Osteocyte (in vitro differentiated cells): ENCODE measurements around the gene HSPA1A. TPM values are rescaled to one million over a fixed set of nuclear protein-coding genes. Genes with fewer than 3 reads are reported as not detected.
"Not testable (repeated sequence)": the region's sequence is repeated elsewhere in the genome, so short reads cannot be mapped to it uniquely, and the experiment has no call there.

Experiments
- DNase-seq: peaks from one replicate; pipeline ENCODE4 v3.0.0; 2021; ENCODE audit warnings: mixed read lengths; ENCODE audit not compliant: unreplicated experiment; ENCODE audit errors: extremely low spot score
- H3K27ac Mint-ChIP-seq: one replicate; pipeline ENCODE4 v1.8.0; 2021; ENCODE audit warnings: mild to moderate bottlenecking, mixed read lengths; ENCODE audit not compliant: unreplicated experiment
- H3K27me3 Mint-ChIP-seq: one replicate; pipeline ENCODE4 v1.8.0; 2021; ENCODE audit warnings: mixed read lengths; ENCODE audit not compliant: unreplicated experiment
- H3K36me3 Mint-ChIP-seq: one replicate; pipeline ENCODE4 v1.8.0; 2021; ENCODE audit warnings: mixed read lengths; ENCODE audit not compliant: unreplicated experiment
- H3K4me1 Mint-ChIP-seq: one replicate; pipeline ENCODE4 v1.8.0; 2021; ENCODE audit warnings: mixed read lengths; ENCODE audit not compliant: unreplicated experiment
- H3K4me3 Mint-ChIP-seq: one replicate; pipeline ENCODE4 v1.8.0; 2021; ENCODE audit warnings: mild to moderate bottlenecking, moderate library complexity, mixed read lengths; ENCODE audit not compliant: unreplicated experiment
- H3K9me3 Mint-ChIP-seq: one replicate; pipeline ENCODE4 v1.8.0; 2021; ENCODE audit warnings: mixed read lengths; ENCODE audit not compliant: unreplicated experiment
- CTCF ChIP-seq: fragments of 200-600 bp; sonication (generic); IDR thresholded peaks from 2 replicates; pipeline ENCODE4 v1.5.0; 2021; ENCODE audit warnings: antibody characterized with exemption, mild to moderate bottlenecking, moderate library complexity
- total RNA-seq: library from RNA; stranded (reverse); gene quantifications from 2 replicates; pipeline ENCODE4 v1.2.1, GENCODE V29; 2021

The HSPA1A gene
- total RNA-seq, 1 donor from 2014 or later, result 24.8 TPM

- peaks cover 38% of the 10 kb centered on the region for H3K36me3 Mint-ChIP-seq
- H3K27ac Mint-ChIP-seq, result peak overlapping the region; percentile 99
- no peaks in the 10 kb centered on the region for H3K27me3 Mint-ChIP-seq
- no peak for DNase-seq
- no peaks in the 10 kb centered on the region for H3K9me3 Mint-ChIP-seq
- peaks cover 42% of the 10 kb centered on the region for H3K4me1 Mint-ChIP-seq
- no peak for TF ChIP-seq CTCF
- H3K4me3 Mint-ChIP-seq, result peak overlapping the region; percentile 98
Observed at GRCh38 chr6:31837369-31838113, 22.2 kb downstream of the HSPA1A start.

- not testable (repeated sequence) for H3K27ac Mint-ChIP-seq, H3K27me3 Mint-ChIP-seq, DNase-seq, H3K9me3 Mint-ChIP-seq
- Mint-ChIP-seq H3K4me1 (peaks cover 42% of the 10 kb centered on the region), H3K4me3 (peak overlapping the region; percentile 98), H3K36me3 (peaks cover 38% of the 10 kb centered on the region)
Observed at GRCh38 chr6:31838114-31838553, 22.8 kb downstream of the HSPA1A start.

- Mint-ChIP-seq H3K27me3 (no peaks in the 10 kb centered on the region), H3K4me3 (no peak overlapping the region), H3K27ac (peak overlapping the region; percentile 23), H3K9me3 (no peaks in the 10 kb centered on the region), H3K4me1 (peaks cover 42% of the 10 kb centered on the region), H3K36me3 (peaks cover 38% of the 10 kb centered on the region)
- no peak for TF ChIP-seq CTCF
- DNase-seq, result no peak
Observed at GRCh38 chr6:31838968-31839367, 23.6 kb downstream of the HSPA1A start.

- Mint-ChIP-seq H3K36me3 (peaks cover 38% of the 10 kb centered on the region), H3K4me1 (peaks cover 38% of the 10 kb centered on the region)
- not testable (repeated sequence) for H3K27me3 Mint-ChIP-seq, H3K9me3 Mint-ChIP-seq, DNase-seq, H3K4me3 Mint-ChIP-seq, H3K27ac Mint-ChIP-seq
Observed at GRCh38 chr6:31839779-31840126, 24.4 kb downstream of the HSPA1A start.

- no peak for TF ChIP-seq CTCF
- no peaks in the 10 kb centered on the region for H3K9me3 Mint-ChIP-seq
- DNase-seq, result no peak
- H3K27me3 Mint-ChIP-seq, result no peaks in the 10 kb centered on the region
- peaks cover 25% of the 10 kb centered on the region for H3K36me3 Mint-ChIP-seq
- H3K4me3 Mint-ChIP-seq, result no peak overlapping the region
- H3K4me1 Mint-ChIP-seq, result peaks cover 20% of the 10 kb centered on the region
- no peak overlapping the region for H3K27ac Mint-ChIP-seq
Observed at GRCh38 chr6:31842053-31842452, 26.7 kb downstream of the HSPA1A start.

GRCh38 chr6:31844507-31844906 is 29.2 kb downstream of the HSPA1A start:
- Mint-ChIP-seq H3K27ac (no peak overlapping the region), H3K36me3 (peaks cover 12% of the 10 kb centered on the region), H3K9me3 (no peaks in the 10 kb centered on the region), H3K4me3 (no peak overlapping the region), H3K4me1 (peaks cover under 1% of the 10 kb centered on the region), H3K27me3 (no peaks in the 10 kb centered on the region)
- no peak for TF ChIP-seq CTCF
- no peak for DNase-seq
